NCI-H69 (cell line): Measurements from ENCODE around the gene CDC42BPB.
A peak's percentile ranks its signal among the peaks of the same experiment; 100 is the strongest.
"Not testable (repeated sequence)": the region's sequence is repeated elsewhere in the genome, so short reads cannot be mapped to it uniquely, and the experiment has no call there.

Experiments
- DNase-seq: peaks from one replicate; lab custom pipeline; 2025; lab: John Stamatoyannopoulos, UW

CDC42BPB gene

GRCh38 chr14:103052407-103052806 lies 4.9 kb downstream of the CDC42BPB start:
- no peak for DNase-seq

GRCh38 chr14:103050935-103051334 lies 6.4 kb downstream of the CDC42BPB start:
- no peak for DNase-seq

- DNase-seq: not testable (repeated sequence)
Measured at GRCh38 chr14:103047453-103047852, 9.9 kb downstream of the CDC42BPB start.

GRCh38 chr14:103045371-103045869 lies 11.9 kb downstream of the CDC42BPB start:
- no peak for DNase-seq

- no peak for DNase-seq
Measured at GRCh38 chr14:103043257-103044015, 13.9 kb downstream of the CDC42BPB start.

GRCh38 chr14:103041464-103041863 lies 15.9 kb downstream of the CDC42BPB start:
- DNase-seq: no peak

- DNase-seq: no peak
Measured at GRCh38 chr14:103033681-103034096, 23.7 kb downstream of the CDC42BPB start.

- peak; percentile 37 for DNase-seq
Measured at GRCh38 chr14:103031956-103032355, 25.4 kb downstream of the CDC42BPB start.

GRCh38 chr14:103031566-103031911 lies 25.8 kb downstream of the CDC42BPB start:
- DNase-seq: no peak

- no peak for DNase-seq
Measured at GRCh38 chr14:103030741-103031565, 26.4 kb downstream of the CDC42BPB start.

- no peak for DNase-seq
Measured at GRCh38 chr14:103029936-103030335, 27.4 kb downstream of the CDC42BPB start.

- DNase-seq: no peak
Measured at GRCh38 chr14:103028772-103029171, 28.6 kb downstream of the CDC42BPB start.

- peak; percentile 53 for DNase-seq
Measured at GRCh38 chr14:103028161-103028767, 29.1 kb downstream of the CDC42BPB start.

GRCh38 chr14:103027451-103027850 lies 29.9 kb downstream of the CDC42BPB start:
- no peak for DNase-seq

GRCh38 chr14:103026988-103027387 lies 30.4 kb downstream of the CDC42BPB start:
- no peak for DNase-seq

GRCh38 chr14:103026196-103026595 lies 31.2 kb downstream of the CDC42BPB start:
- DNase-seq: not testable (repeated sequence)

- no peak for DNase-seq
Measured at GRCh38 chr14:103023881-103024473, 33.4 kb downstream of the CDC42BPB start.

GRCh38 chr14:103022685-103023044 lies 34.7 kb downstream of the CDC42BPB start:
- DNase-seq: peak; percentile 91

GRCh38 chr14:103022002-103022684 lies 35.2 kb downstream of the CDC42BPB start:
- peak; percentile 93 for DNase-seq

GRCh38 chr14:103021684-103022001 lies 35.7 kb downstream of the CDC42BPB start:
- no peak for DNase-seq

- DNase-seq: no peak
Measured at GRCh38 chr14:103020271-103021170, 36.8 kb downstream of the CDC42BPB start.
